ENCODE results near the gene RAB11FIP4. TPM values are rescaled to one million over a fixed set of nuclear protein-coding genes. Genes with fewer than 3 reads are reported as not detected.
A peak's percentile ranks its signal among the peaks of the same experiment; 100 is the strongest.
"Not testable (repeated sequence)": the region's sequence is repeated elsewhere in the genome, so short reads cannot be mapped to it uniquely, and the experiment has no call there.

The RAB11FIP4 gene
- total RNA-seq = 54.4 TPM

- DNase-seq = peak; percentile 44
These were observed at the start of gene RAB11FIP4 for GRCh38 chr17:31391496-31391949. RAB11FIP4 (plus strand) TSS chr17:31391675; CDS start chr17:31391853, 178 bp downstream.

- DNase-seq = not testable (repeated sequence)
These were observed 46.2 kb upstream of the RAB11FIP4 start for GRCh38 chr17:31345191-31345747.

- no peak for DNase-seq
These were observed 42.0 kb upstream of the RAB11FIP4 start for GRCh38 chr17:31349454-31349853.

GRCh38 chr17:31355935-31356334 is 35.5 kb upstream of the RAB11FIP4 start:
- no peak for DNase-seq

- no peak for DNase-seq
These were observed 34.4 kb upstream of the RAB11FIP4 start for GRCh38 chr17:31357091-31357490.

- DNase-seq = no peak
These were observed 33.6 kb upstream of the RAB11FIP4 start for GRCh38 chr17:31357839-31358394.

GRCh38 chr17:31364012-31364411 is 27.5 kb upstream of the RAB11FIP4 start:
- no peak for DNase-seq

GRCh38 chr17:31366088-31366487 is 25.4 kb upstream of the RAB11FIP4 start:
- DNase-seq = no peak

GRCh38 chr17:31369266-31369665 is 22.2 kb upstream of the RAB11FIP4 start:
- no peak for DNase-seq

- DNase-seq = no peak
These were observed 19.9 kb upstream of the RAB11FIP4 start for GRCh38 chr17:31371511-31372097.

GRCh38 chr17:31373150-31374093 is 18.1 kb upstream of the RAB11FIP4 start:
- no peak for DNase-seq

GRCh38 chr17:31374094-31374447 is 17.4 kb upstream of the RAB11FIP4 start:
- DNase-seq = no peak

- no peak for DNase-seq
These were observed 17.0 kb upstream of the RAB11FIP4 start for GRCh38 chr17:31374503-31374902.

- DNase-seq = no peak
These were observed 12.8 kb upstream of the RAB11FIP4 start for GRCh38 chr17:31378638-31379037.

- DNase-seq = no peak
These were observed 11.8 kb upstream of the RAB11FIP4 start for GRCh38 chr17:31379597-31380205.

- no peak for DNase-seq
These were observed 10.3 kb upstream of the RAB11FIP4 start for GRCh38 chr17:31381165-31381668.

- DNase-seq = not testable (repeated sequence)
These were observed 8.7 kb upstream of the RAB11FIP4 start for GRCh38 chr17:31382668-31383275.

GRCh38 chr17:31383488-31383887 is 8.0 kb upstream of the RAB11FIP4 start:
- not testable (repeated sequence) for DNase-seq

- no peak for DNase-seq
These were observed 5.8 kb upstream of the RAB11FIP4 start for GRCh38 chr17:31385428-31386285.

- no peak for DNase-seq
These were observed 4.9 kb upstream of the RAB11FIP4 start for GRCh38 chr17:31386542-31387075.

Measured in occipital lobe (tissue), 2 donors.